Measurements from ENCODE around the gene KIF4A.

- TF ChIP-seq, protein P1, sequence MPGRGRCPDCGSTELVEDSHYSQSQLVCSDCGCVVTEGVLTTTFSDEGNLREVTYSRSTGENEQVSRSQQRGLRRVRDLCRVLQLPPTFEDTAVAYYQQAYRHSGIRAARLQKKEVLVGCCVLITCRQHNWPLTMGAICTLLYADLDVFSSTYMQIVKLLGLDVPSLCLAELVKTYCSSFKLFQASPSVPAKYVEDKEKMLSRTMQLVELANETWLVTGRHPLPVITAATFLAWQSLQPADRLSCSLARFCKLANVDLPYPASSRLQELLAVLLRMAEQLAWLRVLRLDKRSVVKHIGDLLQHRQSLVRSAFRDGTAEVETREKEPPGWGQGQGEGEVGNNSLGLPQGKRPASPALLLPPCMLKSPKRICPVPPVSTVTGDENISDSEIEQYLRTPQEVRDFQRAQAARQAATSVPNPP (IDR thresholded peaks at IDR 0.05; ENCODE audit: borderline replicate concordance, insufficient read depth, insufficient read length), result no peak
- no peak for TF ChIP-seq ZFP91 (CRISPR knock-in tag; IDR thresholded peaks at IDR 0.05)
- TF ChIP-seq THRB (CRISPR knock-in tag; conservative IDR thresholded peaks at IDR 0.05), result no peak
- TF ChIP-seq ZNF507 (tag; conservative IDR thresholded peaks at IDR 0.05), result no peak
These were observed 134.2 kb downstream of the KIF4A start for GRCh38 chrX:70423936-70424675.

Measured in K562 (cell line).